ENCODE measurements around the gene PFN1.

- no peak for TF ChIP-seq CTCF (IDR thresholded peaks at IDR 0.05)
- TF ChIP-seq EP300 (IDR thresholded peaks at IDR 0.05): no peak
Observed at GRCh38 chr17:4934173-4934979, 14.0 kb downstream of the PFN1 start.

All from ovary (tissue), 3 donors.